ENCODE data around the gene BGN.
A peak's percentile ranks its signal among the peaks of the same experiment; 100 is the strongest.

BGN gene

GRCh38 chrX:153470411-153471363 lies 24.1 kb upstream of the BGN start, which contains the start of gene HAUS7:
Gene HAUS7, minus strand, starts transcription at chrX:153470576. Its CDS starts 19 bp downstream, at chrX:153470557.
- Histone ChIP-seq H4K20me1 (ENCODE audit: insufficient read depth, low read length) (no peaks in the 10 kb centered on the region), H3K4me3 (ENCODE audit: low read length) (peak within 1 kb of the TSS; percentile 100), H3K9me3 (ENCODE audit: insufficient read depth, low read length) (no peaks in the 10 kb centered on the region), H3K4me2 (ENCODE audit: low read length) (peak within 1 kb of the TSS; percentile 90), H3K4me1 (ENCODE audit: low read length) (peaks cover 4% of the 10 kb centered on the region), H3K9ac (ENCODE audit: low read length) (peak within 1 kb of the TSS; percentile 90), H3K27me3 (ENCODE audit: low read depth, low read length) (no peaks in the 10 kb centered on the region), H2AFZ (ENCODE audit: low read depth, low read length) (peak within 1 kb of the TSS; percentile 78; the same call in 1 of the 2 replicates), H3K27ac (ENCODE audit: low read length) (0 out of 2 replicates have a peak within 1 kb of the TSS, but pooled peaks have one; percentile 25), H3K79me2 (ENCODE audit: low read length) (peaks cover 46% of the 10 kb centered on the region), H3K36me3 (replicated peaks; ENCODE audit: low read depth, low read length) (no peaks in the 10 kb centered on the region)
- TF ChIP-seq CTCF (IDR thresholded peaks at IDR 0.05; ENCODE audit: low read depth, low read length) (peak; percentile 75), EZH2phosphoT487 (IDR thresholded peaks at IDR 0.05; ENCODE audit: low read depth) (no peak)

- no peaks in the 10 kb centered on the region for H3K36me3 ChIP-seq (replicated peaks; ENCODE audit: low read depth, low read length)
- H2AFZ ChIP-seq (ENCODE audit: low read depth, low read length): no peak overlapping the region
- H3K27me3 ChIP-seq (ENCODE audit: low read depth, low read length): no peaks in the 10 kb centered on the region
- no peaks in the 10 kb centered on the region for H4K20me1 ChIP-seq (ENCODE audit: insufficient read depth, low read length)
- TF ChIP-seq EZH2phosphoT487 (IDR thresholded peaks at IDR 0.05; ENCODE audit: low read depth): no peak
- TF ChIP-seq CTCF (IDR thresholded peaks at IDR 0.05; ENCODE audit: low read depth, low read length): no peak
- H3K4me3 ChIP-seq (ENCODE audit: low read length): no peak overlapping the region
- H3K4me1 ChIP-seq (ENCODE audit: low read length): peaks cover 4% of the 10 kb centered on the region
- H3K4me2 ChIP-seq (ENCODE audit: low read length): no peak overlapping the region
- H3K9me3 ChIP-seq (ENCODE audit: insufficient read depth, low read length): no peaks in the 10 kb centered on the region
- H3K27ac ChIP-seq (ENCODE audit: low read length): no peak overlapping the region
- H3K79me2 ChIP-seq (ENCODE audit: low read length): peaks cover 35% of the 10 kb centered on the region
- H3K9ac ChIP-seq (ENCODE audit: low read length): no peak overlapping the region
These were observed 23.0 kb upstream of the BGN start for GRCh38 chrX:153471663-153472280.

GRCh38 chrX:153473126-153473525 lies 21.7 kb upstream of the BGN start:
- Histone ChIP-seq H3K27ac (ENCODE audit: low read length) (no peak overlapping the region), H3K27me3 (ENCODE audit: low read depth, low read length) (no peaks in the 10 kb centered on the region), H3K9me3 (ENCODE audit: insufficient read depth, low read length) (no peaks in the 10 kb centered on the region), H2AFZ (ENCODE audit: low read depth, low read length) (no peak overlapping the region), H3K4me1 (ENCODE audit: low read length) (peaks cover 4% of the 10 kb centered on the region), H3K79me2 (ENCODE audit: low read length) (peaks cover 22% of the 10 kb centered on the region), H4K20me1 (ENCODE audit: insufficient read depth, low read length) (no peaks in the 10 kb centered on the region), H3K4me2 (ENCODE audit: low read length) (no peak overlapping the region), H3K9ac (ENCODE audit: low read length) (no peak overlapping the region), H3K36me3 (replicated peaks; ENCODE audit: low read depth, low read length) (no peaks in the 10 kb centered on the region), H3K4me3 (ENCODE audit: low read length) (no peak overlapping the region)
- TF ChIP-seq CTCF (IDR thresholded peaks at IDR 0.05; ENCODE audit: low read depth, low read length): no peak
- TF ChIP-seq EZH2phosphoT487 (IDR thresholded peaks at IDR 0.05; ENCODE audit: low read depth): no peak

- Histone ChIP-seq H3K27ac (ENCODE audit: low read length) (no peak overlapping the region), H3K9ac (ENCODE audit: low read length) (no peak overlapping the region), H4K20me1 (ENCODE audit: insufficient read depth, low read length) (no peaks in the 10 kb centered on the region), H3K9me3 (ENCODE audit: insufficient read depth, low read length) (no peaks in the 10 kb centered on the region), H3K79me2 (ENCODE audit: low read length) (peaks cover 11% of the 10 kb centered on the region), H3K4me1 (ENCODE audit: low read length) (peaks cover 4% of the 10 kb centered on the region), H3K4me2 (ENCODE audit: low read length) (no peak overlapping the region), H3K27me3 (ENCODE audit: low read depth, low read length) (no peaks in the 10 kb centered on the region), H3K4me3 (ENCODE audit: low read length) (no peak overlapping the region), H2AFZ (ENCODE audit: low read depth, low read length) (no peak overlapping the region), H3K36me3 (replicated peaks; ENCODE audit: low read depth, low read length) (no peaks in the 10 kb centered on the region)
- TF ChIP-seq CTCF (IDR thresholded peaks at IDR 0.05; ENCODE audit: low read depth, low read length) (no peak), EZH2phosphoT487 (IDR thresholded peaks at IDR 0.05; ENCODE audit: low read depth) (no peak)
These were observed 20.5 kb upstream of the BGN start for GRCh38 chrX:153474266-153474665.
